ENCODE data around the gene C1QTNF8. TPM values are rescaled to one million over a fixed set of nuclear protein-coding genes. Genes with fewer than 3 reads are reported as not detected.
A peak's percentile ranks its signal among the peaks of the same experiment; 100 is the strongest.

Gene C1QTNF8
- total and polyA plus RNA-seq, 2 of the 8 experiments (the other 6 are each of a cell fraction or from before 2014, with no cell fraction given) = not detected

DNA sequence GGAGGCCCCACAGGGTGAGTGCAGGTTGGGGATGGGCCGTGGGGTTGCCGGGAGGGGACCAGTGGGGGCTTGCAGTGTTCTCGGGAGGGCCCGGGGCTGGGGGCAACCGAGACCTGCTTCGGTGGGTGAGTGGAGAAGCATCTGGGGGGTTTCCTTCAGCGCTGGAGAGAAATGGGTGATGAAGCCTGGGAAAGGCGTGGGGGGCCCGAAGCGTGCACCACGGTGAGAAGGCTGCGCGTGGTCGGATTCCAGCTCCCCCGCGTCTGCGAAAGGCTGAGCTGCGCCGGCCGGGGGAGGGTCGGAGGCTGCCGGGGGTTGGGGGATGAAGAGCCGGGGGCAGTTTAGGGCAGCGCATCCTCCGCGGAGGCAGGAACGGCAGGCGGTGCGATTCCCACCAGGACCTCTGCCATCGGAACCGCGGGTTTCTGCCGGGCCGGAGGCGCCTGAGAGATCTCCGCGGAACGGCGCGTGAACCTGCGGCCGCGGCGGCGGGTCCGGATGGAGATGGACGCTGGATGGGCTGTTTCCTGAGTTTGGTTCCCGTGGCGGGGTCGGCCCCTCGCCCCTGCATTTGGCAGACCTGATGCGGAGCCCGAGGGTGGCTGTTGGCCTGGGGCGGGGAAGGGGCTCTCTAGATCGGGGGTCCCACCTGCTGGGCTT, 30.4 kb downstream of the C1QTNF8 start:
- no peak overlapping the region for H2AK5ac ChIP-seq (ENCODE audit: low read depth, low read length)
- no peak overlapping the region for H4K5ac ChIP-seq (ENCODE audit: insufficient read length, low read depth, low read length)
- H3K27me3 ChIP-seq (replicated peaks in 1 of 4; ENCODE audit: control insufficient read depth in 3 of 4, extremely low read depth in 1 of 4, insufficient read depth in 3 of 4, low read length in 3 of 4) = no peaks in the 10 kb centered on the region
- H3K14ac ChIP-seq (ENCODE audit: insufficient read length) = no peak overlapping the region
- no peaks in the 10 kb centered on the region for H3K79me1 ChIP-seq (ENCODE audit: low read depth, low read length)
- H2BK20ac ChIP-seq (ENCODE audit: low read length) = no peak overlapping the region
- H2BK120ac ChIP-seq (replicated peaks; ENCODE audit: low read depth, low read length) = no peak overlapping the region
- no peak overlapping the region for H3K23ac ChIP-seq (ENCODE audit: insufficient read length)
- no peak overlapping the region for H4K91ac ChIP-seq (replicated peaks; ENCODE audit: insufficient read length, low read length)
- no peak overlapping the region for H3K4me2 ChIP-seq (ENCODE audit: insufficient read depth in 1 of 2, low read depth in 2 of 2, low read length in 2 of 2)
- CTCF ChIA-PET (ENCODE audit: partially characterized antibody) = interaction anchor here (0.9 to 4.9 kb wide), 4 partner anchors 7 to 23 kb away, joined by 3 to 29 read pairs (median 4); no protein-coding TSS in a partner anchor
- 95% methylated on average over 13 of the region's 55 CpGs; no CpG with 5 or more reads in 1 of the 2 experiments for WGBS, 2 experiments (ENCODE audit: extremely low coverage in 1 of 2, insufficient coverage in 1 of 2, insufficient read length in 1 of 2, insufficient replicate concordance in 2 of 2, low coverage in 1 of 2, low lambda C conversion rate in 2 of 2, missing lambda C conversion rate in 1 of 2)
- no peak overlapping the region for H3K56ac ChIP-seq (replicated peaks; ENCODE audit: insufficient read length, low read depth, low read length)
- H3K9ac ChIP-seq (replicated peaks in 1 of 4; ENCODE audit: extremely low read depth in 1 of 4, low read depth in 3 of 4, low read length in 3 of 4) = no peak overlapping the region
- H3K4me3 ChIP-seq (ENCODE audit: extremely low read depth in 1 of 4, insufficient read depth in 2 of 4, low read depth in 3 of 4, low read length in 4 of 4) = no peak overlapping the region
- TF ChIP-seq SRF (IDR thresholded peaks at IDR 0.05; ENCODE audit: low read depth, low read length) (no peak), RFX5 (IDR thresholded peaks at IDR 0.05; ENCODE audit: borderline replicate concordance, low read depth, low read length) (no peak), YY1 (IDR thresholded peaks at IDR 0.05; ENCODE audit: low read depth, low read length) (no peak), CREB1 (IDR thresholded peaks at IDR 0.05) (no peak), JUN (IDR thresholded peaks at IDR 0.05; ENCODE audit: low read depth, low read length) (no peak), SIRT6 (IDR thresholded peaks at IDR 0.05; ENCODE audit: low read length) (no peak)
- H3K4ac ChIP-seq (replicated peaks; ENCODE audit: insufficient read length, low read depth, low read length) = no peak overlapping the region
- H3K36me3 ChIP-seq (ENCODE audit: control insufficient read depth in 2 of 4, insufficient read depth in 4 of 4, low read length in 3 of 4) = no peaks in the 10 kb centered on the region
- no peak overlapping the region for H2BK12ac ChIP-seq (ENCODE audit: low read depth, low read length)
- no peak overlapping the region for H3K27ac ChIP-seq (ENCODE audit: low read depth, low read length)
- POLR2A ChIA-PET (ENCODE audit: partially characterized antibody) = interaction anchor here (0.6 kb wide), 1 partner anchor 640 kb away, joined by 3 read pairs; no protein-coding TSS in a partner anchor
- no peak overlapping the region for H2AFZ ChIP-seq (ENCODE audit: low read length)
- DNase-seq (ENCODE audit: low read depth in 1 of 2, low spot score in 2 of 2) (no peak), FAIRE-seq (no peak)
- H2BK15ac ChIP-seq (ENCODE audit: low read length) = no peak overlapping the region
- peaks cover 0 to 8% (median 5%) of the 10 kb centered on the region in 4 experiments; a peak in 5 of 7 replicates for H3K4me1 ChIP-seq (replicated peaks in 1 of 4; ENCODE audit: control insufficient read depth in 3 of 4, insufficient read depth in 4 of 4, low read length in 3 of 4)
- H4K8ac ChIP-seq (ENCODE audit: extremely low read depth, insufficient read depth, low read length) = peak overlapping the region; percentile 68; the same call in 1 of the 2 replicates
- no peaks in the 10 kb centered on the region for H3K9me3 ChIP-seq (ENCODE audit: insufficient read depth in 2 of 2, low read depth in 1 of 2, low read length in 1 of 2)
- no peak overlapping the region for H3K18ac ChIP-seq (ENCODE audit: extremely low read depth, low read length)
- H2BK5ac ChIP-seq (ENCODE audit: low read depth, low read length) = no peak overlapping the region
- no peaks in the 10 kb centered on the region for H3K23me2 ChIP-seq (ENCODE audit: low read depth, low read length)
- peaks cover 0 to 2% of the 10 kb centered on the region in 2 experiments for H4K20me1 ChIP-seq (replicated peaks in 1 of 2; ENCODE audit: control insufficient read depth in 1 of 2, insufficient read depth in 2 of 2, low read length in 2 of 2)
- no peaks in the 10 kb centered on the region for H3K79me2 ChIP-seq (ENCODE audit: control insufficient read depth in 1 of 2, insufficient read depth in 2 of 2, low read length in 2 of 2)

All from H1 (cell line).